ENCODE measurements around the gene GOLGA5. TPM values are rescaled to one million over a fixed set of nuclear protein-coding genes. Genes with fewer than 3 reads are reported as not detected.
"Not testable (repeated sequence)": the region's sequence is repeated elsewhere in the genome, so short reads cannot be mapped to it uniquely, and the experiment has no call there.

GOLGA5 gene
- total RNA-seq, 1 experiment from 2014 or later = 23.5 TPM

GRCh38 chr14:92768795-92769194 is 25.3 kb upstream of the GOLGA5 start:
- TF ChIP-seq EZH2phosphoT487 (IDR thresholded peaks at IDR 0.05; ENCODE audit: borderline replicate concordance, low read length) = no peak
- no peak for TF ChIP-seq EZH2 (IDR thresholded peaks at IDR 0.05; ENCODE audit: low read length, unreplicated experiment)
- no peak for TF ChIP-seq CTCF (conservative IDR thresholded peaks at IDR 0.05; ENCODE audit: low read depth, low read length)
- no TSS peak for BruUV-seq (replicated peaks)
- Histone ChIP-seq H3K27ac (ENCODE audit: low read length) (no peak overlapping the region), H3K9ac (ENCODE audit: low read length) (no peak overlapping the region), H3K4me2 (ENCODE audit: low read length) (no peak overlapping the region), H2AFZ (ENCODE audit: low read length) (no peak overlapping the region), H3K4me1 (ENCODE audit: insufficient read depth, low read length) (no peaks in the 10 kb centered on the region), H3K36me3 (ENCODE audit: low read depth, low read length) (no peaks in the 10 kb centered on the region), H3K79me2 (ENCODE audit: low read length) (no peaks in the 10 kb centered on the region), H4K20me1 (ENCODE audit: low read length) (no peaks in the 10 kb centered on the region), H3K9me3 (ENCODE audit: low read length) (no peaks in the 10 kb centered on the region), H3K9me2 (replicated peaks; ENCODE audit: low read length) (no peaks in the 10 kb centered on the region), H3K4me3 (ENCODE audit: low read length) (no peak overlapping the region), H3F3A (ENCODE audit: low read length, unreplicated experiment) (no peaks in the 10 kb centered on the region), H3K27me3 (ENCODE audit: low read length) (no peaks in the 10 kb centered on the region)
- intact Hi-C loops (cut with micrococcal nuclease) = no loop called here
- DNase-seq (no peak), ATAC-seq (no peak)
- ChIA-PET CTCF (no interaction called here), POLR2A (ENCODE audit: unreplicated experiment) (no interaction called here)

GRCh38 chr14:92770484-92770883 is 23.6 kb upstream of the GOLGA5 start:
- Histone ChIP-seq H4K20me1 (ENCODE audit: low read length) (no peaks in the 10 kb centered on the region), H3F3A (ENCODE audit: low read length, unreplicated experiment) (no peaks in the 10 kb centered on the region), H3K9me3 (ENCODE audit: low read length) (no peaks in the 10 kb centered on the region), H3K9me2 (replicated peaks; ENCODE audit: low read length) (no peaks in the 10 kb centered on the region), H3K36me3 (ENCODE audit: low read depth, low read length) (no peaks in the 10 kb centered on the region), H3K27ac (ENCODE audit: low read length) (no peak overlapping the region), H2AFZ (ENCODE audit: low read length) (no peak overlapping the region), H3K27me3 (ENCODE audit: low read length) (no peaks in the 10 kb centered on the region), H3K79me2 (ENCODE audit: low read length) (no peaks in the 10 kb centered on the region), H3K4me1 (ENCODE audit: insufficient read depth, low read length) (no peaks in the 10 kb centered on the region), H3K4me3 (ENCODE audit: low read length) (no peak overlapping the region), H3K9ac (ENCODE audit: low read length) (no peak overlapping the region), H3K4me2 (ENCODE audit: low read length) (no peak overlapping the region)
- POLR2A ChIA-PET (ENCODE audit: unreplicated experiment) = no interaction called here
- CTCF ChIA-PET = no interaction called here
- no peak for ATAC-seq
- BruUV-seq (replicated peaks) = no TSS peak
- DNase-seq = no peak
- intact Hi-C loops (cut with micrococcal nuclease) = no loop called here
- TF ChIP-seq EZH2phosphoT487 (IDR thresholded peaks at IDR 0.05; ENCODE audit: borderline replicate concordance, low read length) (no peak), CTCF (conservative IDR thresholded peaks at IDR 0.05; ENCODE audit: low read depth, low read length) (no peak), EZH2 (IDR thresholded peaks at IDR 0.05; ENCODE audit: low read length, unreplicated experiment) (no peak)

GRCh38 chr14:92774572-92774971 is 19.5 kb upstream of the GOLGA5 start:
- no peaks in the 10 kb centered on the region for H3F3A ChIP-seq (ENCODE audit: low read length, unreplicated experiment)
- H3K4me3 ChIP-seq (ENCODE audit: low read length) = no peak overlapping the region
- CTCF ChIA-PET = no interaction called here
- H2AFZ ChIP-seq (ENCODE audit: low read length) = no peak overlapping the region
- intact Hi-C loops (cut with micrococcal nuclease) = no loop called here
- no peaks in the 10 kb centered on the region for H4K20me1 ChIP-seq (ENCODE audit: low read length)
- no peaks in the 10 kb centered on the region for H3K9me2 ChIP-seq (replicated peaks; ENCODE audit: low read length)
- H3K79me2 ChIP-seq (ENCODE audit: low read length) = no peaks in the 10 kb centered on the region
- H3K9me3 ChIP-seq (ENCODE audit: low read length) = no peaks in the 10 kb centered on the region
- TF ChIP-seq EZH2phosphoT487 (IDR thresholded peaks at IDR 0.05; ENCODE audit: borderline replicate concordance, low read length) (no peak), CTCF (conservative IDR thresholded peaks at IDR 0.05; ENCODE audit: low read depth, low read length) (no peak), EZH2 (IDR thresholded peaks at IDR 0.05; ENCODE audit: low read length, unreplicated experiment) (no peak)
- DNase-seq (no peak), ATAC-seq (no peak)
- H3K9ac ChIP-seq (ENCODE audit: low read length) = no peak overlapping the region
- no peak overlapping the region for H3K4me2 ChIP-seq (ENCODE audit: low read length)
- POLR2A ChIA-PET (ENCODE audit: unreplicated experiment) = no interaction called here
- no peak overlapping the region for H3K27ac ChIP-seq (ENCODE audit: low read length)
- BruUV-seq (replicated peaks) = no TSS peak
- H3K4me1 ChIP-seq (ENCODE audit: insufficient read depth, low read length) = no peaks in the 10 kb centered on the region
- H3K36me3 ChIP-seq (ENCODE audit: low read depth, low read length) = no peaks in the 10 kb centered on the region
- no peaks in the 10 kb centered on the region for H3K27me3 ChIP-seq (ENCODE audit: low read length)

GRCh38 chr14:92775292-92775691 is 18.8 kb upstream of the GOLGA5 start:
- H3K4me2 ChIP-seq (ENCODE audit: low read length); H3F3A ChIP-seq (ENCODE audit: low read length, unreplicated experiment); H3K4me1 ChIP-seq (ENCODE audit: insufficient read depth, low read length); H3K9me2 ChIP-seq (replicated peaks; ENCODE audit: low read length); H4K20me1 ChIP-seq (ENCODE audit: low read length); H3K79me2 ChIP-seq (ENCODE audit: low read length); intact Hi-C loops (cut with micrococcal nuclease); BruUV-seq (replicated peaks); H3K9ac ChIP-seq (ENCODE audit: low read length); H3K27me3 ChIP-seq (ENCODE audit: low read length); ATAC-seq; CTCF ChIA-PET; DNase-seq; H2AFZ ChIP-seq (ENCODE audit: low read length); H3K27ac ChIP-seq (ENCODE audit: low read length); H3K9me3 ChIP-seq (ENCODE audit: low read length); H3K4me3 ChIP-seq (ENCODE audit: low read length); H3K36me3 ChIP-seq (ENCODE audit: low read depth, low read length): not testable (repeated sequence)
- POLR2A ChIA-PET (ENCODE audit: unreplicated experiment) = interaction anchor here (0.6 kb wide), 1 partner anchor 11 kb away, joined by 4 read pairs; no protein-coding TSS in a partner anchor

Data from PC-3 (cell line).